KBM-7 (cell line): ENCODE data around the gene SLC6A20.

Source experiments
- DNase-seq: peaks from one replicate; pipeline ENCODE4 v3.0.0-alpha.2; 2015
- in situ Hi-C: fragments of 300-500 bp; cut with MboI; formaldehyde crosslinking; loops from 2 replicates; pipeline ENCODE4 v1.14.3; 2020; ENCODE audit warnings: low sequenced_read_pairs, low pct_unique_long_range_greater_than_20kb, mixed read lengths

Gene SLC6A20

DNA sequence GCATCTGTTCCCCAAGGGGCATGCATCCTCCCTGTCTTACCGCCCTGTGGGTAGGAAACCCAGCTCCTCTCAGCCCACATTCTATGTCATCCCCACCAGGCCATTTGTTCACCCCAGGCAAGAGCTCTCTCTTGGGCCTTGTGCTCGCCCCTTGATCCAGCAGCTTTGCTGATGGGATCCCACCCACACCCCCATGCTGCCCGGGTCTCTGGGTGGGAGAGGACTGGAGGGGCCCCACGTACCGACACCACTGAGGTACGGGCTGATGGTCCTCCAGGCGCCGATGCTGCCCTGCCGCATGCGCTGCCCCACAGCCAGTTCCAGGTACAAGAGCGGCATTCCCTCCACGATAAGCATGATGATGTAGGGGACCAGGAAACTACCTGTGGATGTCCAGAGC, 14.5 kb downstream of the SLC6A20 start:
- in situ Hi-C loops = no loop called here
- DNase-seq = no peak

GRCh38 chr3:45781271-45781670, 15.1 kb downstream of the SLC6A20 start:
- DNase-seq = no peak
- in situ Hi-C loops = no loop called here

GRCh38 chr3:45779746-45780735, 16.3 kb downstream of the SLC6A20 start:
- no peak for DNase-seq
- in situ Hi-C loops = no loop called here

GRCh38 chr3:45778761-45779201, 17.6 kb downstream of the SLC6A20 start:
- in situ Hi-C loops = no loop called here
- no peak for DNase-seq

GRCh38 chr3:45777746-45778386, 18.5 kb downstream of the SLC6A20 start:
- no peak for DNase-seq
- in situ Hi-C loops = no loop called here

- in situ Hi-C loops = no loop called here
- no peak for DNase-seq
Observed at GRCh38 chr3:45777111-45777745, 19.1 kb downstream of the SLC6A20 start.

DNA sequence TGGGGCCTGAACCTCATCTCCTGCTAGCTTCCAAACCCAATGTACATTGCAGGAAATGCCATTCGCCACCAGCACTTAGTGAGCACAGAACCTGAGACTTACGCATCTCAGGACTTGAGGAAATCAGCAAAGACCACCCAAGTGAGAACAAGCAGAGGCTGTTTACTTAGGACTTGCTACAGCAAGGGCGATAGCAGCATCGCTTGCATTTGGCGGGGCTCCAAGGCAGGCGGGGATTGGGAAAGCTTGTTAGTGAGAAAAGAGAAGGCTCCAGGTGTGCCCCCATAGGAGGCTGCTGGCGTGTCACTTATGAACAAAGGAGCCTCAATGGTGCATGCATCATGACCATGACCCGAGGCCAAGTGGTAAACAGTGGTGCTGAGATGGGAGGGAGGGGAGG, 19.7 kb downstream of the SLC6A20 start:
- in situ Hi-C loops = no loop called here
- no peak for DNase-seq

GRCh38 chr3:45776301-45776595, 20.1 kb downstream of the SLC6A20 start:
- DNase-seq = no peak
- in situ Hi-C loops = no loop called here

DNA sequence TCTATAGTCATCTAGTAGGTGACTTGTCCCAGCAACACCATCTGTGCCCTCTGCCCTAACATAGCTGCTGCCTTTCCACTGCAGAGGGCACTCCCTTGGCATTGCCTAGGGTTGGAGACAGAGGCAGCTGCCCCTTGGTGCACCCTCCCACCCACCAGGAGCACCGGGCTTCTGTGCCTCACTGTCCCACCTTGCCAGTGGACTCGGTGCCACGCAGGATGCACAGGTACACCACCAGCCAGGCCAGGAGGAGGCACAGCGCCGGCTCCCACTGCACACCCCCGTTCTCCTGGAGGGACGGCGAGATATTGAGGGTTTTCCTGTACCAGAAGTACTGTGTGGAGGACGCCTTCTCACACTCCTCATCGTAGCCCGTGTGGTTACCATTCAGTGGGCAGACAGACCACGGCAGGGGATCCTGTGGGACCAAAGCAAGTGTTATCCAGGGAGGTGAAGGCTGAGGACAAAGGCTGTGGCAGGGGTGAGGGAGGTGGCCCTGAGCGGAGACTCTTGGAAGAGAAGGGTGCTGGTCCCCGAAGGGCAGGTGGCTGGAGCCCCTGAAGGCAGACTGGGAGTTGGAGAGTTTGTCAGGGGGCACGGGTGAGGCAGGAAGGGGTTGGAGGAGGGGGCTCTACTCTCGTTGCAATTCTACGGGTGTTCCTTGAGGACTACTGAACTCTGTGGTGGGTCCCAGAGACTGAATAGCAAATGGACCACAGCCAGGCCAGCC, 20.6 kb downstream of the SLC6A20 start:
- in situ Hi-C loops = no loop called here
- DNase-seq = no peak

DNA sequence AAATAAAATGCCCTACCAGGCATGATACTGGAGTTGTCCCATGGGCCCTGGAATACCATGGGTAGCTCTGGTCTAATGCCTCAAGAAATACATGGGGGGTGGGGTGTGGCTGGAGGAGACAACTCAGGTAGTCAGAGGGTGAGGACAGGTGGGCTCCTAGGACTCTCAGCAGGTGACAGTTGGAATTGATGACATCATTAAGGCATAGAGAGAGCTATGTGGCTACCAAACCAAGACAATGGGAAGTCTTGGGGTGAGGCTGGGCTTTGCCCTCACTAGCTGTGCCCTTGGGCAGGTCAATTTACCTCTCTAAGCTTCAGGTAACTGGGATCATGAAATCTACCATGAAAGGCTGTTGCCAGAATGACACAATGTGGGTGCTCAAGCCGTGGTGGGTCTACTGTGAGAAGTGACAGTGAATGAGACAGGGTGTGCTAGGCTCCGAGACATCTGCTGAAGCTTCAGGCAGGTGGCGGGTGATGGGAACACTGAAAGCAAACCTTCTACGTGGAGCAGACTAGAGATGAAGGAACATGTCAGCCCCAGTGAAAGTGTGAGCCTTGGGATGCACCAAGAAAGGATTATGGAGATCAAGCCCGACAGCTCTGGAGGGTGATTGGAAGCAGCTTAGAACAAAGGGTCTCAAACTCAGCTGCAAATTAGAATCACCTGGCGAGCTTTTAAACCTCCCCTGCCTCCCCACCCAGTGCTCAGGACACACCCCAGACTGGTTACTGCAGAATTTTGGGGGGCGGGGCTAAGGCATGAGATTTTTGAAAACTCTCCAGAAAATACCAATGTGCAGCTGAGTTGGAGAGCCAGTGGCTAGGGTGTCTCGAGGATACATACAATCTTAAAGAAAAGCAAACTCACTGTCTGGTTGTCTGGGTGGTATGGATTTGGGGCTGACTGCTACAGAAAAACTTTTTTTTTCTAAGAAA, 21.5 kb downstream of the SLC6A20 start:
- DNase-seq = no peak
- in situ Hi-C loops = no loop called here

- DNase-seq = no peak
- in situ Hi-C loops = no loop called here
Observed at GRCh38 chr3:45773714-45774449, 22.5 kb downstream of the SLC6A20 start.

- in situ Hi-C loops = no loop called here
- no peak for DNase-seq
Observed at GRCh38 chr3:45773072-45773471, 23.3 kb downstream of the SLC6A20 start.

DNA sequence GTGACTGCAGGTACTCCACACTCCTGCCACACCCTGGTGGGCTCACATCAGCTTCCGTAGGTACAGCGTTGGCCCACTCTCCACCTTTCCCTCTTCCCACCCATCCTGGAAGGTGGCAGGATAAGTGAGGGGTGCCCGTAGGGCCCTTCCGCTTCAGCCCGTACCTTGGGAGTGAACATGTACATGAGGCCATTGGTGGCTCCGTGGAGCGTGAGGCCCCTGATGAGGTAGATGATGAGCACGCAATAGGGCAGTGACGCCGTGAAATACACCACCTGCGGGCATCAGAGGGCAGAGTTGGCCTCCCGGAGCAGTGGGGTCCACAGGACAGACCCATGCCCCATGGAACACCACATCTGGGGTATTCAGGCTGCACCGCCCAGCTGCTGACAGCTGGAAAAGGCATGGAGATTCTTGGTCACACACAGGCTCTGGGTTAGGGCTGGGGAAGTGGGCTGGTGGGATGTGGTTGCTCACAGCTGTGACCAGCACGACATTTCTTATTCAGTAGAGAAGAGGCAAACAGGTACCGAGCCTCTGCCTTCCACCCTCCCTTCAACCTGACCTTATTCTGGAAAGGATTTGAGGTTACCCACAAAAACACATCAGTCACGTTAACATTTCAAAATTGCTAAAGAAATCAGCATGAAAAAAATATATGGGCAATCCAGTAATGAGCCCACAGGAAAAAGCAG, 23.8 kb downstream of the SLC6A20 start:
- in situ Hi-C loops = no loop called here
- DNase-seq = no peak

- in situ Hi-C loops = no loop called here
Observed at GRCh38 chr3:45771831-45772230, 24.5 kb downstream of the SLC6A20 start.

GRCh38 chr3:45771166-45771775, 25.1 kb downstream of the SLC6A20 start:
- in situ Hi-C loops = no loop called here

More at GRCh38 chr3:45771831-45772230, 24.5 kb downstream of the SLC6A20 start:
- no peak for DNase-seq

DNA sequence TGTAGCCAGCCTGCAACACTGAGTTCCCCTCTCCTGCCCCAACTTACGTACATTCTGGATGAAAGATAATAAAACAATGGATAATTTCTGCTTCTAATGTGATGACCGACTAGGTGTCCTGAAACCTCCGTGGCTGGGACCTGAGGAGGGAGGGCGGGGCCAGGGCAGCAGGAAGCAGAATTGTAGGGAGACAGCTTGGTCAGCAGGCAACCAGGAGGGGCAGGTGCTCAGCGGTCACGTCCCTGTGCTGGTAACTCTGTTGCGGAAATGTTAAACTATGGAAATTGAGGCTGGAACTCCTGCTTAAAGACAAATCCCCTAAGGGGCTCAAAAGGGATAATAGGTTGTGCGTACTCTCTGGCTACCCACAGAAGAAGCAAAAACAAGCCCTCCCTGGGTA, 30.4 kb downstream of the SLC6A20 start:
- in situ Hi-C loops = no loop called here
- no peak for DNase-seq

More at GRCh38 chr3:45771166-45771775, 25.1 kb downstream of the SLC6A20 start:
- DNase-seq = no peak
